Immature natural killer cell (primary cell): ENCODE results near the gene PCK2. TPM values are rescaled to one million over a fixed set of nuclear protein-coding genes. Genes with fewer than 3 reads are reported as not detected.

Experiments used
- DNase-seq, 3 donors: peaks; one replicate each; pipeline ENCODE4 v3.0.0; 2022; ENCODE audit warnings: mixed read lengths in 1 of 3
- H3K27ac Mint-ChIP-seq, 6 donors: one replicate each; pipeline ENCODE4 v1.8.0; 2020; ENCODE audit warnings: mixed read lengths in 6 of 6, mild to moderate bottlenecking in 5 of 6, inconsistent platforms in 4 of 6, moderate library complexity in 3 of 6
- H3K27me3 Mint-ChIP-seq, 3 donors: one replicate each; pipeline ENCODE4 v1.8.0; 2020 to 2021; ENCODE audit warnings: low read depth in 3 of 3, mild to moderate bottlenecking in 3 of 3, mixed read lengths in 3 of 3, moderate library complexity in 3 of 3, inconsistent platforms in 1 of 3
- H3K36me3 Mint-ChIP-seq, 3 donors: one replicate each; pipeline ENCODE4 v1.8.0; 2020; ENCODE audit warnings: mixed read lengths in 3 of 3, inconsistent platforms in 2 of 3, mild to moderate bottlenecking in 2 of 3
- H3K4me1 Mint-ChIP-seq, 2 donors: one replicate each; pipeline ENCODE4 v1.8.0; 2020; ENCODE audit warnings: inconsistent platforms in 2 of 2, mild to moderate bottlenecking in 2 of 2, mixed read lengths in 2 of 2, moderate library complexity in 1 of 2
- H3K4me3 Mint-ChIP-seq, 5 donors: one replicate each; pipeline ENCODE4 v1.8.0; 2020; ENCODE audit warnings: mild to moderate bottlenecking in 5 of 5, mixed read lengths in 5 of 5, inconsistent platforms in 3 of 5, moderate library complexity in 3 of 5
- H3K9me3 Mint-ChIP-seq, 6 donors: one replicate each; pipeline ENCODE4 v1.8.0; 2020; ENCODE audit warnings: mild to moderate bottlenecking in 6 of 6, mixed read lengths in 6 of 6, inconsistent platforms in 4 of 6, moderate library complexity in 3 of 6
- polyA plus RNA-seq, 3 donors: library from polyadenylated mRNA; unstranded; fragments of 300-500 nt; fragmentation: Illumina TruSeq; gene quantifications; one replicate each; pipeline ENCODE4 v1.2.3, GENCODE V29; 2021

PCK2 gene
- polyA plus RNA-seq, 3 donors from 2014 or later: 8.2 to 13.3 (median 12.0) TPM

GRCh38 chr14:24075485-24076301 lies 18.4 kb upstream of the PCK2 start:
- no peak for DNase-seq
- Mint-ChIP-seq H3K27me3 (peaks cover 0 to 4% (median 3%) of the 10 kb centered on the region in 3 donors), H3K9me3 (no peaks in the 10 kb centered on the region), H3K36me3 (no peaks in the 10 kb centered on the region), H3K27ac (no peak overlapping the region), H3K4me1 (peaks cover 6 to 7% of the 10 kb centered on the region in 2 donors), H3K4me3 (no peak overlapping the region)

GRCh38 chr14:24076302-24076601 lies 17.9 kb upstream of the PCK2 start:
- H3K27ac Mint-ChIP-seq: no peak overlapping the region
- H3K4me3 Mint-ChIP-seq: no peak overlapping the region
- no peak for DNase-seq
- no peaks in the 10 kb centered on the region for H3K9me3 Mint-ChIP-seq
- H3K4me1 Mint-ChIP-seq: peaks cover 9 to 11% of the 10 kb centered on the region in 2 donors
- no peaks in the 10 kb centered on the region for H3K36me3 Mint-ChIP-seq
- H3K27me3 Mint-ChIP-seq: peaks cover 0 to 4% (median 3%) of the 10 kb centered on the region in 3 donors

GRCh38 chr14:24077086-24077485 lies 17.0 kb upstream of the PCK2 start:
- Mint-ChIP-seq H3K4me3 (no peak overlapping the region), H3K27ac (peak overlapping the region in 1 of 6 donors; percentile 64), H3K9me3 (no peaks in the 10 kb centered on the region), H3K27me3 (peaks cover 0 to 4% (median 3%) of the 10 kb centered on the region in 3 donors), H3K4me1 (peaks cover 11 to 13% of the 10 kb centered on the region in 2 donors), H3K36me3 (no peaks in the 10 kb centered on the region)
- DNase-seq: no peak

GRCh38 chr14:24078146-24078545 lies 16.0 kb upstream of the PCK2 start:
- Mint-ChIP-seq H3K4me1 (peaks cover 11 to 13% of the 10 kb centered on the region in 2 donors), H3K9me3 (no peaks in the 10 kb centered on the region), H3K4me3 (no peak overlapping the region), H3K36me3 (no peaks in the 10 kb centered on the region), H3K27ac (no peak overlapping the region), H3K27me3 (peaks cover 0 to 4% (median 3%) of the 10 kb centered on the region in 3 donors)
- no peak for DNase-seq

GRCh38 chr14:24079491-24080141 lies 14.5 kb upstream of the PCK2 start:
- Mint-ChIP-seq H3K9me3 (no peaks in the 10 kb centered on the region), H3K27me3 (peaks cover 0 to 5% (median 3%) of the 10 kb centered on the region in 3 donors), H3K27ac (no peak overlapping the region), H3K4me1 (peaks cover 11 to 13% of the 10 kb centered on the region in 2 donors), H3K4me3 (peak overlapping the region in 4 of 5 donors; percentile 82 to 85 (median 84)), H3K36me3 (no peaks in the 10 kb centered on the region)
- DNase-seq: no peak

GRCh38 chr14:24080142-24080530 lies 14.0 kb upstream of the PCK2 start:
- DNase-seq: no peak
- peaks cover 0 to 5% (median 3%) of the 10 kb centered on the region in 3 donors for H3K27me3 Mint-ChIP-seq
- H3K4me3 Mint-ChIP-seq: peak overlapping the region; percentile 82 to 86 (median 85)
- no peaks in the 10 kb centered on the region for H3K36me3 Mint-ChIP-seq
- peaks cover 11 to 13% of the 10 kb centered on the region in 2 donors for H3K4me1 Mint-ChIP-seq
- no peaks in the 10 kb centered on the region for H3K9me3 Mint-ChIP-seq
- peak overlapping the region in 1 of 6 donors; percentile 31 for H3K27ac Mint-ChIP-seq

GRCh38 chr14:24080888-24081738 lies 13.0 kb upstream of the PCK2 start:
- Mint-ChIP-seq H3K9me3 (no peaks in the 10 kb centered on the region), H3K4me1 (peaks cover 11 to 13% of the 10 kb centered on the region in 2 donors), H3K27ac (peak overlapping the region in 4 of 6 donors; percentile 55 to 68 (median 63)), H3K36me3 (no peaks in the 10 kb centered on the region), H3K27me3 (peaks cover 0 to 5% (median 0%) of the 10 kb centered on the region in 3 donors), H3K4me3 (peak overlapping the region; percentile 82 to 86 (median 85))
- DNase-seq: peak; percentile 45 to 51 (median 49)

GRCh38 chr14:24081739-24082211 lies 12.3 kb upstream of the PCK2 start:
- no peaks in the 10 kb centered on the region for H3K9me3 Mint-ChIP-seq
- H3K27me3 Mint-ChIP-seq: peaks cover 0 to 7% (median 0%) of the 10 kb centered on the region in 3 donors
- no peaks in the 10 kb centered on the region for H3K36me3 Mint-ChIP-seq
- H3K27ac Mint-ChIP-seq: peak overlapping the region in 4 of 6 donors; percentile 35 to 75 (median 49)
- peak overlapping the region; percentile 80 to 86 (median 83) for H3K4me3 Mint-ChIP-seq
- H3K4me1 Mint-ChIP-seq: peaks cover 11 to 13% of the 10 kb centered on the region in 2 donors
- DNase-seq: no peak

GRCh38 chr14:24082411-24083080 lies 11.6 kb upstream of the PCK2 start:
- Mint-ChIP-seq H3K27me3 (peaks cover 0 to 7% (median 0%) of the 10 kb centered on the region in 3 donors), H3K4me3 (peak overlapping the region; percentile 80 to 86 (median 83)), H3K9me3 (no peaks in the 10 kb centered on the region), H3K36me3 (peaks cover 0 to 4% (median 0%) of the 10 kb centered on the region in 3 donors), H3K27ac (peak overlapping the region in 2 of 6 donors; percentile 24 to 62), H3K4me1 (peaks cover 11 to 13% of the 10 kb centered on the region in 2 donors)
- no peak for DNase-seq

GRCh38 chr14:24083462-24083861 lies 10.6 kb upstream of the PCK2 start:
- DNase-seq: no peak
- Mint-ChIP-seq H3K4me1 (peaks cover 11 to 13% of the 10 kb centered on the region in 2 donors), H3K4me3 (no peak overlapping the region), H3K27ac (peak overlapping the region in 1 of 6 donors; percentile 10), H3K9me3 (no peaks in the 10 kb centered on the region), H3K27me3 (peaks cover 0 to 7% (median 0%) of the 10 kb centered on the region in 3 donors), H3K36me3 (peaks cover 0 to 4% (median 0%) of the 10 kb centered on the region in 3 donors)

- Mint-ChIP-seq H3K4me1 (peaks cover 11 to 13% of the 10 kb centered on the region in 2 donors), H3K27me3 (peaks cover 0 to 7% (median 0%) of the 10 kb centered on the region in 3 donors), H3K9me3 (no peaks in the 10 kb centered on the region), H3K27ac (no peak overlapping the region), H3K36me3 (peaks cover 0 to 4% (median 0%) of the 10 kb centered on the region in 3 donors), H3K4me3 (no peak overlapping the region)
- no peak for DNase-seq
Measured at GRCh38 chr14:24084440-24084839, 9.7 kb upstream of the PCK2 start.

- Mint-ChIP-seq H3K4me1 (peaks cover 8 to 12% of the 10 kb centered on the region in 2 donors), H3K9me3 (no peaks in the 10 kb centered on the region), H3K27me3 (peaks cover 0 to 4% (median 1%) of the 10 kb centered on the region in 3 donors), H3K36me3 (peaks cover 0 to 4% (median 0%) of the 10 kb centered on the region in 3 donors), H3K4me3 (no peak overlapping the region), H3K27ac (no peak overlapping the region)
- no peak for DNase-seq
Measured at GRCh38 chr14:24085215-24085614, 8.9 kb upstream of the PCK2 start.
